NCI-H1105 (cell line): ENCODE measurements around the gene NCLN.
"Not testable (repeated sequence)": the region's sequence is repeated elsewhere in the genome, so short reads cannot be mapped to it uniquely, and the experiment has no call there.

Experiments
- DNase-seq: peaks from one replicate; lab custom pipeline; 2025; lab: John Stamatoyannopoulos, UW

The NCLN gene

DNA sequence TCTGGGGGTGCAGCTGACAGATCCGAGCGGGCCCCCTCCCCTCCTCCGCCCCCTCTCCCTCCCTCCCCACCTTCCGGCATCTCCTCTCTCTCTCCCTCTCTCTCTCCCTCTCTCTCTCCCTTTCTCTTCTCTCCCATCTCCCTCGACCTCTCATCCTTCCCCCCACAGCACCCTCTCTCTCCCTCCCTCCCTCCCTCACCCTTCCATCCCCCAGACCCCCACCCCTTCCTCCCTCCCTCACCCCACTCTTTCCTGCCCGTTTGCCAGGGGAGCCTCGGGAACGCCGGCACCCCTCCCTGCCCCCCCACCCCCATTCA lies 39.4 kb downstream of the NCLN start:
- DNase-seq: no peak

DNA sequence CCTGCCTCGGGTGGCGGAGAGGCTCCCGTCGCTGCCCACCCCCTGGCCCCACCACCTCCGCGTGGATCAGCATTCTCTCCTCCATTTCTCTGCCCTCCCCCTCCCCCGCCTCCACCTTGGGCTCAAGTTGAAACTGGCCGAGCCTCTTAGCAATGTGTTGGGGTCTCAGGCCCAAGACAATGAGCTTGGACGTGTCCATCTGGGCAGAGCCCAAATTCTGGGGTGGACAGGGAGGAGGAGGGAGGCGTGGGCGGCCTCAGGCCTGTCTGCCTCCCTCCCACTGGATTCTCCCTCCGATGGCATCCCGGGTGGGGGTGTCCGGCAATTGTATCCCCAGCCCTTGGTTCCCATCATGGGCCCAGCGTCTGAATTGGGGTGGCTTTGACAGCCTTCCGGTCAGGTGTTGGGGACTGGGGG lies 40.0 kb downstream of the NCLN start:
- DNase-seq: no peak

DNA sequence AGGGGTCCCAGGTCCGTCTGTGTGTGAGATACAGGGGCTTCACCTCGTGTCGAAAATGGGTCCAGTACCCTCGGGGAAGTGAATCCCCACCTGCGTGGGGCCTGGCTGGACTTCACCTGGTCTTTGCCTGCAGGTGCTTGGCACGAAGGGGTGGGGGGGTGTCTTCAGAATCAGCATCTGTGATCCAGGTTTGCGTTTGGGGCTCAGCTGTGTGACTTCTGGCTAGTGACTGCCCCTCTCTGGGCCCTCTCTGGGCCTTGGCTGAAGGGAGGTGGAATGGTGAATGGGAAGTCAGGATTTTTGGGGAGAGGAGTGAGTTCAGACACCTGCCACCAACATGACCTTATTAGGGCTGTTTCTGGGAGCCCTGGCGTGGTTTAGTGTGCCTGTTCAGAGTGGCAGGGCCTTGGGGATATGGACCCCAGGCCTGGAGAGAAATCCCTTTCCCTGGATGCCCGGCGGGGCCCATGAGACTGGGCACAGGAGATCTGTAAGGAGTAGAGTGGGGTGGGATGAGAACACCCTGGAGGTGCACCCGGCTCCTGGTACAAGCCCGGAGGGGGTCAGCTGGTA lies 41.4 kb downstream of the NCLN start:
- DNase-seq: no peak

DNA sequence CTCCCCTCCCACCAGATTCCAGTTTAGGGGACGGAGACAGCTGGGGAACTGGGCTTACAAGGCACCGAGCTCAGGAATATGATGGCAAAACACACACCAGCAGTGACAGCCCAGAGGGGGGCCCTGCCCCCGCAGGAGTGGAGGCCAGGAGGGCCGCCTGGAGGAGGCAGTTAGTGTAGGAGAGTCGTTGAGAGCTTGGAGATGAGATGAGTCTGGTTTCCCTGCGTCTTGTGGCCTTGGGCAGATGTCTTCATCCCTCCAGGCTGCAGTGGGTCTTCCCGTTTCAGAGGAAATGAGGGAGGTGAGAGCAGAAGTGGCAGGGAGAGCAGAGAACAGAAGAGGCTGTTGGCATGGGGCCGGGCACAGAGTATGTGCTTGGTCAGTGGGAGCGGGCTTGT lies 43.6 kb downstream of the NCLN start:
- DNase-seq: no peak

DNA sequence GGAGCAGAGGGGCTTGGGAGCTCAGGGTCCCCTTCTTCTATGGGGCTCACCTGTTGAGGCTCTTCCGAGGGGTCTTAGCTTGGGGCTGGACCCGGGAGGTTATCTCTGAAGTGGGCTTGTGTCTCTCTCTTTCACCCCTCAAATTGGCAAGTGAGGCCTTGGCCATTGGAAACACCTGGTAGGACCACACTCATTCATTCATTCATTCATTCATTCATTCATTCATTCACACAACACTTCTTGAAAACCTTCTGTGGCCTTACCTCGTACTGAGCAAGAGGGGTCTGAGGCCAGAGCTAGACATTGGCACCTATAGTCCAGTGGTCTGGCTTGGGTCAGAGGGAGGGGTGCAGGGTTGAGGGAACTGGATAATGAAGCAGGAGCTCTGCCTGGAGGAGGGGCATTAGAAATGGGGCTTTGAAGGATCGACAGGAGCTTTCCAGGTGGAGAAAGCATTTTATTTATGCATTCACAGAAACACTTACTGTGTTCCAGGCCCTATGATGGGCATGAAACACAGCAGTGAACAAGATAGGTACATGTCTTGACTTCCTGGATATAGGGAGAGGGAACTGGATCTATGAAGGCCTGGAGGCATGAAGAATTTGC lies 44.3 kb downstream of the NCLN start:
- no peak for DNase-seq

DNA sequence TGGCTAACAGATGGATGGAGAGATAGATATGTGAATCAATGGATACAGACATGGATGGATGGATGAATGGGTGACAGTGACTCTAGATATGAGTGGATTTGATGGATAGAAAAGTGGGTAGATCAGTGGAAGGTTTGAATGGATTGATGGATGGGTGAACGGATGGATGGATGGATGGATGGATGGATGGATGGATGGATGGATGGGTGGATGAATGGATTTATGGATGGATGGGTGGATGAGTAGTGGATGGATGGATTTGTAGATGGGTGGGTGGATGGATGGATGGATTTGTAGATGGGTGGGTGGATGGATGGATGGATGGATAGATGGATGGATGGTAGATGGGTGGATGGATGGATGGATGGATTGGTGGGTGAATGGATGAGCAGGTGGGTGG lies 45.6 kb downstream of the NCLN start:
- no peak for DNase-seq

DNA sequence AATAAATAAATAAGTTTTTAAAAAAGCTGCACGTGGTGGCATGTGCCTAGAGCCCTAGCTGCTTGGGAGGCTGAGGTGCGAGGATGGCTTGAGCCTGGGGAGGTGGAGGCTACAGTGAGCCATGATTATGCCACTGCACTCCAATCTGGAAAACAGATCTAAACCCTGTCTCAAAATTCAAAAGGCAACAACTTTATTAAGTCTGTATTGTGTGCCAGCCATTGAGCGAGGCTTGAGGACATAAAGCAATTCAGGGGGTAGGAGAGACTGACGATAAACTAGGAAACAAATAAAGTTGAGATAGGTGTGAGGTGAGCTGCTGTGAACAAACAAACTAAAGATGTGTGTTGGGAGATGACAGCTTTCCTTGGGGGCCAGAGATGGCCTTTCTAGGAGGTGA lies 47.4 kb downstream of the NCLN start:
- DNase-seq: no peak

DNA sequence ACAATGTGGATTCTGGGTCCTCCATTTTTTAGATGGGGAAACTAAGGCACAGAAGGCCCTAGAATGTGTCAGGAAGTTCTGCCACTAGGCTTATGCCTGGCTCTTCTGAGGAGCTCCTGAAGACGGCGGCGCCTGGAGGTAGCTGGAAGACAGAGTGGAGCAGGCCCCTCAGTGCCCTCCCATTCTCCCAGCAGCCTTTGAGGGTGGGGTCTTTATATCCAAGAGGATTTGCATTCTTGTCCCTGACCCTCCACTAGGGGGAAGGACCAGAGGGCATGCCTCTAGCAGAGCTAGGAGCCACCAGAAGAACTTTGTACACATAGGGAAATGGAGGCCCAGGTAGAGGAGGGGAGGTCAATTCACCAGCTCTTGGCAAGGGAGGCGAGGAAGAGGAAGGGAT lies 48.1 kb downstream of the NCLN start:
- DNase-seq: no peak

DNA sequence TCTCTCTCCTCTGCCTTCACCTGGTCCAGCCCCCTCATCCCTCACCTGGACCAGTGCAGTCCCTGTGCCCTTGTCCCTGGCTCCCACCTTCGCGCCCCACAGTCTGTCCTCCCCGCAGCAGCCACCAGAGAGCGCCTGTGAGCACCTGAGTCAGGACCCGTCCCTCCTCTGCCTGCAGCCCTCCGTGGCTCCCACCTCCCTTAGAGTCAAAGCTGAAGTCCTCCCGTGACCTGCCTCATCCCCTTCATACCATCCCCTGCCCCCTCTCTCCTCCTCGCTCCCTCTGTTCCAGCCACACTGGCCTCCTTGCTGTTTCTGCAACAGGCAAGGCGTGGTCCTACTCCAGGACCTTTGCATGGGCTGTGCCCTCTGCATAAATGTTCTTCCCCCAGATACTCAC lies 49.1 kb downstream of the NCLN start:
- no peak for DNase-seq

DNA sequence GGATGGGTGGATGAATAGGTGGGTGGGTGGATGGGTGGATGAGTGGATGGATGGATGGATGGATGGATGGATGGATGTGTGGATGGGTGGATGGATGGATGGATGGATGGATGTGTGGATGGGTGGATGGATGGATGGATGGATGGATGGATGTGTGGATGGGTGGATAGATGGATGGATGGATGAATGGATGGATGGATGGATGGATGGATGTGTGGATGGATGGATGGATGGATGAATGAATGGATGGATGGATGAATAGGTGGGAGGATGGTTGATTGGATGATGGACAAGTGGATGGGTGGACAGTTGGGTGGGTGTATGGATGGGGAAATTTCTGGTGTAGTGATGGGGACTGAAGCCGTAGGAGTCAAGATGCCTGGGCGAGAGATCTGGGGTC lies 49.9 kb downstream of the NCLN start:
- not testable (repeated sequence) for DNase-seq

DNA sequence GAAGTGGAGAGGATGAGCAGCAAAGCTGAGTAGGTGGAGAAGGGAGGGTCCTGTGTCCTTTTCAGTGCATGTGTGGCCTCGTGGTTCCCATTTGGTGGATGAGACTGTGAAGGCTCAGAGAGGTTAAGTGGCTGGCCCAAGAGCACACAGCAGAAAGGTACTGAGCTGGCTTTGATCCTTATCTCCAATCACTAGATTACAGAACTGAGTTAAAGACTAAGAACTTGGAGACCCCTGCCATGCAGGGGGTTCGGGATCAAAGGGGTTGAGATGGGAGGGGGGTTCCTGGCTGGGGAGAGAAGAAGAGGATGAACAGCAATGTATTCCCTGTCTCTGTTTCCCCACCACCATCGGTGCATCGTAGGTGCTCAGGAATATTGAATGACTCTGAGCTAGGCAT lies 50.5 kb downstream of the NCLN start:
- no peak for DNase-seq

DNA sequence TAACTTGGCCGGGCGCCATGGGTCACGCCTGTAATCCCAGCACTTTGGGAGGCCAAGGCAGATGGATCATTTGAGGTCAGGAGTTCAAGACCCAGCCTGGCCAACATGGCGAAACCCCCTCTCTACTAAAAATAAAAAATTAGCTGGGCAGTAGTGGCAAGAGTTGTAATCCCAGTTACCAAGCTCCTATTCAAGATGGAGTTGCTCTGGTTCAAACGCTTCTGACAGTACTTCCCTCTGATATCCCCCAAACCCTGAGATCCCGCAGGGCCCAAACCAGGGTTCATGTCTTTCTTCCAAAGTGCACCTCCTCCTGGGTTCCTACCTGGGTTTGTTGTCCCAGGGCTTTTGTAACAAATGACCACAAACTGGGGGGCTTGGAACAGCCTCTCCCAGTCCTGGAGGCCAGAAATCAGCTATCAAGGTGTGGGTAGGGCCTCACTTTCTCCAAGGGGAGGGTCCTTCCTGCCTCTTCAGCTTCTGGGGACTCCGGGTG lies 52.4 kb downstream of the NCLN start:
- DNase-seq: no peak

DNA sequence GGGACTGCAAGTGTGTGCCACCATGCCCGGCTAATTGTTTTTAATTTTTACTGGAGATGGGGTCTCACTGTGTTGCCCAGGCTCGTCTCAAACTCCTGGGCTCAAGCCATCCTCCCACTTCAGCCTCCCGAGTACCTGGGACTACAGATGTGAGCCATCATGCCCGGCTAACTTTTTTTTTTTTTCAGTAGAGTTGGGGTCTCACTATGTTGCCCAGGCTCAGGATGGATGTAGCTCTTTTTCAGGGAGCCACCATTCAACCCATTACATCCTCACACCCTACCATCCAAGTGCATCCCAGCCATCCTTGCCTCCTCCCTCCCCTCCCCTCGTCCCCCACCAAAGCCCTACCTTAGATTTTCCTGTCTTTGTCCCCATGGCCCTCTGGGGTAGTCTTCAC lies 53.6 kb downstream of the NCLN start:
- no peak for DNase-seq

DNA sequence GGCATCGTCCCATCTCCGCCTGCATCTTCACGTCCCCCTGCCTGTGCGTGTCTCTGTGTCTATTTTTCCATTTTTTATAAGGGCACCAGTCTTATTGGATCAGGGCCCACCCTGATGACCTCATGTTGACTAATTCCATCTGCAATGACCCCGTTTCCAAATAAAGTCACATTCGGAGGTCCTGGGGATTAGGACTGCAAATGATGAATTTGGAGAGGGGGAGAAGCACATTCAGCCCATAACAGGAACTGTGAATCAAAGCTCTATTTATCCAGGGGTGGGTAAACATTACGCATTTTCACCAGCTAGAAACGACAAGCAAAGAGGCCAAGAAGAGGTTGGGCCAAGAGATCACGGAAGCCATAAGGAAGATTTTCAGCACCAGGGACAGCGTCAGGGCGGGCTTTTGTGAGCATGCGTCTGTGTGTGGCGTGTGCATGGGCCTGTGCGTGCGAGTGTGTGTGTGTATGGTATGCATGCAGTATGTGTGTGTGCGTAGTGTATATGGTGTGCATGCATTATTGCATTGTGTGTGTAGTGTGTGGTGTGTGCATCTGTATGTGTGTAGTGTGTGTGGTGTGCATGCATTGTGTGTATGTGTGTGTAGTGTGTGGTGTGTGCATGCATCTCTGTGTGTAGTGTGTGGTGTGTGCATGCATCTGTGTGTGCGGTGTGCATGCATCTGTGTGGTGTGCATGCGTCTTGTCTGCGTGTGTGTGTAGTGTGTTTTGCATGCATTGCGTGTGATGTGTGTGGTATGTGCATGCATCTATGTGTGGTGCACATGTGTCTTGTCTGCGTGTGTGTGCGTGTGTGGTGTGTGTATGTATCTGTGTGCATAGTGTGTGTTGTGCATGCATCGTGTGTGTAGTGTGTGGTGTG lies 58.3 kb downstream of the NCLN start:
- DNase-seq: no peak

DNA sequence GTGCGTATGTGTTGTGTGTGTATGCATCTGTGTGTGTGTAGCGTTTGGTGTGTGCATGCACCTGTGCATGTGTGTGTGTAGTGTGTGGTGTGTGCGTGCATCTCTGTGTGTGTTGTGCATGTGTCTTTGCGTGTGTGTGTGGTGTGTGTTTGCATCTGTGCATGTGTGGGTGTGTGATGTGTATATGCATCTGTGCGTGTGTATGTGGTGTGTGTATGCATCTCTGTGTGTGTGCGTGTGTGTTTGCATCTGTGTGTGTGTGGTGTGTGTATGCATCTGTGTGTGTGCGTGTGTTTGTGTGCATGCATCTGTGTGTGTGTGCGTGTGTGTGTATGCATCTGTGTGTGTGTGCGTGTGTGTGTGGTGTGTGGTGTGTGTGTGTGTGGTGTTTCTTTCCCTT lies 59.3 kb downstream of the NCLN start:
- no peak for DNase-seq

DNA sequence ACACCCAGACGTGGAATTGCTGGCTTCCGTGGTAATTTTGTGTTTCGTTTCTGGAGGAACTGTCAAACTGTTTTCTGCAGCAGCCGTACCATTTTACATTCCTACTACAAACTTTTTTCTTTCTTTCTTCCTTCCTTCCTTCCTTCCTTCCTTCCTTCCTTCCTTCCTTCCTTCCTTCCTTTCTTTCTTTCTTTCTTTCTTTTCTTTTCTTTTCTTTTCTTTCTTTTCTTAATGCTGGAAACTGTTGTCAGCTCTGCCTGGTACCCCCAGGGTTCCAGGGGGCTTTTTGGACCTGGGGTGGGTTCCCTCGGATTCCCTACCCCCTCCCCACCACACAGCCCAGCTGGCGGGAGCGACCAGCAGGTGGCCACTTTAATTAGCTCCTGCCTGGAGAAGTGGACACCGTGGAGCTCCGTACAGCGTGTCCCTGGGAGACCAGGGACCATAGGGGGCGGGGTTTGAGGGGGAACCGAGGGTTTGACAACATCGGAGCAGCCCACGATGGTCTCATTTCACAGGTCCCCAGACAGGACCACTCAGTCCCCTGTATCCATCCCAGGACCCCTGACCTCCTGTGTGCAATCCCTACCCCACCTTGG lies 63.1 kb downstream of the NCLN start:
- DNase-seq: no peak

DNA sequence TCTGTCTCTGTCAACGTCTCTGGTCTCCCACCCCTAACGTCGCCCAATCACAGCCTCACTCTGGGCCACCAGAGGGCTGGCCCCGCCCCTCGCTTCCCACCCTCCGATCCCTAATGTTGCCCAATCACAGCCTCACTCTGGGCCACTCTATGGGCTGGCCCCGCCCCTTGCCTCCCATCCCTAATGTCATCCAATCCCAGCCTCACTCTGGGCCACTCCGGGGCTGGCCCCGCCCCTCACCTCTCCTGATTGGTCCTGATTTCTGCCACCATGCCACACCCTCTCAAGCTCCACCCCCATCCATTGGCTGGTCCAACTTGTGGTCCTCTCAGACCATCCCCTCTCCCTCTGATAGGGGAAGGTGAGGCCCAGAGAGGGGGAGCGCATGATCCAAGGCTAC lies 63.7 kb downstream of the NCLN start:
- DNase-seq: no peak

DNA sequence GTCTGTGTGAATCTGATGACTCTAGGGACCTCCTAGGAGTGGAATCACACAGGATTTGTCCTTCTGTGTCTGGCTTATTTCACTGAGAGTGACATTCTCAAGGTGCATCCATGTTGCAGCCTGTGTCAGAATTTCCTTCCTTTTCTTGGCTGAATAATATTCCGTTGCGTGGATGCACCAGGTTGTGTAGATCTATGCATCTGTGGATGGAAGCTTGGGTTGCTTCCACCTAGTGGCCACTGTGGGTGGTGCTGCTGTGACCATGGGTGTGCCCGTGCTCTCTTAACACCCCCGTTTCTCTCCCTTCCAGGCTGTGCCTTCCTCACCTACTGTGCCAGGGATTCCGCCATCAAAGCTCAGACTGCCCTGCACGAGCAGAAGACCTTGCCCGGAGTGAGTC lies 64.9 kb downstream of the NCLN start:
- DNase-seq: no peak

DNA sequence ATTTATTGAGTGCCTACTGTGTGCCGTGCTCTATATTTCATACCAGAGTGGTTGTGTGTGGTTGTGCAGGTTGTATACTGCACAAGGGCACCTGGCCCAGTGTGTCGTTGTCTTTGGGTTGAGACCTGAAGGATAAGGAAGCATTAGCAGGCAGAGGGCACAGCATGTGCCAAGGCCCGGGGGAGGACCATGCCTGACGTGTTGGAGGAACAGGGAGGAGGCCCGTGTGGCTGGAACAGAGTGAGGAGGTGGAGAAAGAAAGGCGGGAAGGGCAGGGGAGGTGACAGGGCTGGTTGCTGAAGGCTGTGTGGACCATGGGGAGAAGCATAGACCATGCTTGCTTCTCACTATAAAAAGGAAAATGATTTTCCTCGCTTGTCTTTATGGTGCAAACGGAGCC lies 65.5 kb downstream of the NCLN start:
- no peak for DNase-seq

DNA sequence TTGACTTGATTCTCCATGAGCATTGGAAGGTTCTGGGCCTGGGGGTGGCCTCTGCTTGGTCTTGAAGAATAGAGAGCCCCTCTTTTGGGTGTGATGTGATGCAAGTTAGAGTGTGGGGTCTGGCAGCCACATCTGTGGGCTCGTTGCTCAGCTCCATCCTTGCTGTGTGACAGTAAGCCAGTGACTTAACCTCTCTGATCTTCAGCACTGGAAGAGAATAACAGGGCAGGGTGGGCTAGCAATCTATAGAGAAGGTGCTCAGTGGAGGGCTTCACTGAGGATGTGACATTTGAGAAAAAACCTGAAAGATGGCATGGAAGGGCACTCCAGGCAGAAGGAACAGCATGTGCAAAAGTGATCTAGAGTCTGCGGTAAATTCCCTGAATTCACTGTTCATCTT lies 66.9 kb downstream of the NCLN start:
- DNase-seq: no peak

DNA sequence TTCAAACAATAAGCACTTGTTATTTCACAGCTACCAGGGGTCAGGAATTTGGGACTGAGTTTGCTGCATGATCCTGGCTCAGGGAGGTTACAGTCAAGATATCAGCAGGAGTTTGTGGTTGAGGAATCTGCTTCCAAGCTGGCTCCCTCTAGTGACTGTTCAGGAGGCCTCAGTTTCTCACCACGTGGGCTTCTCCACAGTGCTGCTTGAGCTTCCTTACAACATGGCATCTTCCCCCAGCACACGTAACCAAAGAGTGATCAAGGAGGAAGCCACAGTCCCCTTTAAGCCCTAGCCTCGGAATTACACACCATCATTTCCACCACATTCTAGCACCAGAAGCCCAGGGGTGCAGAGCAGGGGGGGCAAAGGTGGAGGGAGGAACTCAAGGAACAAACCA lies 67.5 kb downstream of the NCLN start:
- no peak for DNase-seq

DNA sequence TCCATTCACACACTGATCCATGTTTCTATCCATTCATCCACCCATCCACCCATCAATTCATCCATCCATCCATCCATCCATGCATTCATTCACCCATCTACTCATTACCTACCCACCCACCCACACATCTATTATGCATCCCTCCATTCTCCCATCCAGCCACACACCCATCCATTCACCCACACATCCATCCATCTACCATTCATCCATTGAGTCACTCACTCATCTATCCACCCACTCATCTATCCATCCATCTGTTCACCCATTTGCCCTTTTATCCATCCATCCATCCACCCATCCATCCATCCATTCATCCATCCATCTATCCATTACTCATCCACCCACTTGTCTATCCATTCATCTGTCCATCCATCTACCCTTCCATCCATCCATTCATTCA lies 68.8 kb downstream of the NCLN start:
- no peak for DNase-seq

DNA sequence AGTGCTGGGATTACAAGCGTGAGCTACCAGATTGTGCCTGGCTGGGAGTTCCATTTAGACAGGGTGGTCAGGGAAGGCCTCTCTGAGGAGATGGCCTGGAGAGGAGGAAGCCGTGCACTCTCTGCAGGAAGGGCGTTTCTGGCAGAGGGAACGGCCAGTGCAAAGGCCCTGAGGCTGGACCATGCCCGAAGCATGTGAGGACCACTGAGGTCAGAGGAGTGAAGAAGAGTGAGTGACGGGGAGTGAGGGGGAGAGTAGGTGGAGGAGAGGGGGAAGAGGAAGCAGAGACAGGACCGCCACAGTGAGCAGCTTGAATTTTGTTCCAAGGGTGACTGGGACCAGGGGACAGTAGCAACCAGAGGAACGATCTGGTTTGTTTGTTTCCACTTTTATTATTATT lies 71.3 kb downstream of the NCLN start:
- DNase-seq: no peak
